HG02763 (cell line): ENCODE results near the gene ZNF394.

Source experiments
- ATAC-seq: cut with Tn5 transposase; IDR thresholded peaks from one replicate; pipeline ENCODE4 v1.9.1; 2021; ENCODE audit warnings: mild to moderate bottlenecking, moderate library complexity; ENCODE audit not compliant: unreplicated experiment

ZNF394 gene

DNA sequence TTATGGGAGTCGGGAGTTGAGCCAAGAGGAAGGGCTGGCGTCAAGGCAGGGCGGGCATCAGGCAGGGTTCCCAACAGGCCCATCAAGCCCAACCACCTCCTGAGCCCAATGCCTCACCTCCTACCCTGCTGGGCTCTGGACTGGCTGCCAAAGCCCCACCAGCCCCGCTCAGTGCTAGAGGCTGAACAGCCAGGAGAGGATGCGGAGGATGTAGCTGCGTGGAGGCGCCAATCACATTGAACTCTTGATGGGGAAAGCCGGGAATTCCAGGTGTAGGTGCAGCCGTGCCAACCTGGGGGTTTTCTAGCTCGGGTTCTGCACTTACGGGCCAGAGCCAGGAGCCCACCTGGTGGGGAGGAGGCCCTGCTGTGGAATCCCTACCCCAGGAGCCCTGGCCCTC is 47.0 kb downstream of the ZNF394 start:
- ATAC-seq, result no peak

DNA sequence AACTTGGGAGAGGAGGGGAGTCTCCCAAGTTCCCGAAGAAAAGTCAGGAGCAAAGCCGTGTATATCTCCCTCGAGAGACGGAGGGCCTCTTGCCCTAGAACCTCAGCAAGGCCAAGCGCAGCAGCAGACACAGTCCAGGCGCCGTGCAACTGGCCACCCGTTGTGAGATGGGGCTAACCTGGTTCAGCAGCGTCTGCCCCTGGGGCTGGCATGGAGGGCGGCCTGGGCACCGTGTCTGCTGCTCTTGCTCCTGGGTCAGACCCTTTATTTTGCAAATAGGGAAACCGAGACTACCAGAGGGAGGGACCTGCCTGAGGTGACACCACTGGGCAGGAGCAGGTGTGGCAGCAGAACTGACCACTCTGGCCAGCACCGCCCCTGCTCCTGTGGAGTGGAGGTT is 47.5 kb downstream of the ZNF394 start:
- ATAC-seq, result no peak

DNA sequence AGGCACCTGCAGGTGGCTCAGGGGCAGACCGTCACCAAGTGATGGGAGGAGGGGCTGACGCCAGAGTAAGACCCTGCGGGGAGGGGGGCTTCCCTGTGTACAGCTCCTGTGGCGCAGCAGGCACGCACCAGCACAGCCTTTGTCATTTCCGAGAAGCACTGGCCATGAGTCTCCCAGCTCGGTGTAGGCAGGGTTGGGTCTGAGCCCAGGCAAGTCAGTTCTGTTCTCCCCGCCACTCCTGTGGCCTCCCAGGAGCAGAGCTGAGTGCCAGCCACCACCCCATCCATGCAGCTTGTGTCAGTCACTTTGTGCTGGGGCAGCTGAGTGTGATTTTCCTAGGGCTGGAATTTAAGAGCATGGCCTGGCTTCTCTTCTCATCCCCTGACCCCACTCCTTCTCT is 48.1 kb downstream of the ZNF394 start:
- no peak for ATAC-seq

DNA sequence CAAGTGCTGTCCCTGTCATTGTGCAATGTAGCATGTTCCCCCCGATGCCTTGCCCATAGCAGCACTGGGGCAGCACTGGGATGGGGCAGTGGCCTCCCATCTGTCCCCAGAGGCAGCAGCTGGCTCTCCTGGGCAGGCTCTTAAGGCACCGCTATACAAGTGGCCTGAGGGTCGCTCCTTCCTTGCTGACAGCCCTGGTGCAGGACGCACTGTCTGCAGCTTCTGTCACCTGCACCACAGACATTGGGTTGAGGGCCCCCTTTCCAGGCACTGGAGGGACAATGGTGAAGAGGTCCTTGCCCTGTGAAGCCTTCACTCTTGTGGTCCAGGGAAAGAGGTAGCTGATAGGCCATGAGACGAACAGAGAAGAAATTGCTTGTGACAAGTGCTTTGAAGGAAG is 50.8 kb downstream of the ZNF394 start:
- no peak for ATAC-seq

DNA sequence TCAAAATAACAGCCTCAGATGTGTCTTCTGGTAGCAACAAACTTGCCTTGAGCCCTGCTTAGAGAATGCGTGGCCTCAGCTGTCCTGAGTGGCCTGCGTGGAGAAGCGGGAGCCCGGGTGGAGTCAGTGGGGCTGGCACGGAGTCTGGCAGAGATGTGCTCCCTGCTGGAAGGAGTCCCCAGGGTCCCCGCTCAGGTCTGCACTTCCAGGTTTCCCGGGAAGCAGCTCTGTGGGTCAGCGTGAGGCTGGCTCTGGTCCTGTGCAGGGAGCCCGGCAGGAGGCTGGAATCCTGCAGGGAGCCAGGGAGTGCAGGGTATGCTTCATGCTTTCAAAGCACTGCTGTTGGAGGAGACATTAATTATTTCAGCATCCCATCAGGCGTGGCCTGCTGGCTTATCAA is 51.2 kb downstream of the ZNF394 start:
- no peak for ATAC-seq

DNA sequence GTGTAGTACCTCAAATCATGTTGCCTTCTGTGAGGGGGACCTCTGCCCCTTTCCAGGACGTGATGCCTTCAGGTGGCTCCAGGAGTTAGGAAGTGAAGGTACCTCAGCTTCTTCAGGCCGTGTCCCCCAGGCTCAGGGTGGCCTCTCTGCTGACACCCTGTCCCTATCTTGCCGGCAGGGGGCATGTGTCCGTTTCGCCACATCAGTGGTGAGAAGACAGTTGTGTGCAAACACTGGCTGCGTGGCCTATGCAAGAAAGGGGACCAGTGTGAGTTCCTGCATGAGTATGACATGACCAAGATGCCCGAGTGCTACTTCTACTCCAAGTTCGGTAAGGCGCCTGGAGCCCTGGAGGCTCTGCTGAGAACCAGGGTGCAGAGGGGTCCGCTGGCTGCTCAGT is 52.1 kb downstream of the ZNF394 start:
- no peak for ATAC-seq

DNA sequence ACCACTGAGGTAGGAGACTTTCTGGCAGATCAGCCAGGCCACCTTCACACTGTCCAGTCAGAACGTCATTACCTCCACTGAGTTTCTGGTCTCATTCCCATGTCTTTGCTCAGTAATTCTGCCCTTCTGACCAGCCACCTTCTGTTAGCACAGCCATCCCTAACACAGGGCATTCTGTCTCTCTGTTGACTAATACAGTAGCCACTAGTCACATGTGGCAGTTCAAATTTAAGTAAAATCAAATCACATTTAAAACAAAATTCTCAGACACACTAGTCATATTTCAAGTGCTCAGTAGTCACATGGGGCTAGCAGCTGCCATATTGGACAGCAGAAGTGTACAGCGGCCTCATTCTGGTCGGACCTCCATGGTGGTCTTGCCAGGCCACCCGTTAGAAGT is 54.0 kb downstream of the ZNF394 start:
- no peak for ATAC-seq
